Posterior vena cava (tissue), 2 donors: ENCODE data around the gene DNAJC1. TPM values are rescaled to one million over a fixed set of nuclear protein-coding genes. Genes with fewer than 3 reads are reported as not detected.
"Not testable (repeated sequence)": the region's sequence is repeated elsewhere in the genome, so short reads cannot be mapped to it uniquely, and the experiment has no call there.

Experiments
- DNase-seq: peaks from one replicate; pipeline ENCODE4 v3.0.0-alpha.2; 2020; ENCODE audit warnings: low spot score
- intact Hi-C, 2 donors: fragments of 100-400 bp; cut with DNase I; formaldehyde crosslinking; loops; one replicate each; pipeline versions ENCODE4 v1.14.1 to v1.14.2; 2022 to 2023
- total RNA-seq, 2 donors: library from RNA; stranded (reverse); fragmentation: NEBNext Ultra II Directional; extraction: Animal tissue kit (Norgen Biotek cat#: 25700); gene quantifications; one replicate each; pipeline ENCODE4 v1.2.1, GENCODE V29; 2021
- donor health status: DM: yes; HTN: yes; CAD: no.
- donor health status: DM: yes; HTN: yes; CAD: no.

The DNAJC1 gene
- total RNA-seq, 2 donors from 2014 or later: 24.4 to 26.4 TPM

- no peak for DNase-seq
- intact Hi-C loops: no loop called here
Observed at GRCh38 chr10:21721000-21721665, 282.4 kb downstream of the DNAJC1 start.

GRCh38 chr10:21720090-21720489 is 283.4 kb downstream of the DNAJC1 start:
- no peak for DNase-seq
- intact Hi-C loops: no loop called here

DNA sequence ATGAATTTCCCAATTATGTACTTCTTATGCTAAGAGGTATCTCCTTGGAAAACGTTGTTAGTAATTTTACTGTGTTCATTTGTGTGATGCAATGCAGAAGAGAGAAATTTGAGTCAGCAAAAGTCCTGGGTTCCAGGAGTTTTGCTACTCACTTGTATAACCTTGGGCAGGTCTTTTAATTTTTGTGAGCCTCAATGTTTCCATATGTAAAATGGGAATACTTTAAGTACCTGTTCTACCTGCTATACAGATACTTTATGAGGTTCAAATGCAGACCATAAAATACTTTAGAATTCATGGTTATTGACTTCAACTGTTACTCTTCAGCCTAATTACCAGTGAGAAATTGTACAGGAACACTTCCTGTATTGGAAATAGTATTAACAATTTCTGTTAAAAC is 284.0 kb downstream of the DNAJC1 start:
- no peak for DNase-seq
- intact Hi-C loops: no loop called here

DNA sequence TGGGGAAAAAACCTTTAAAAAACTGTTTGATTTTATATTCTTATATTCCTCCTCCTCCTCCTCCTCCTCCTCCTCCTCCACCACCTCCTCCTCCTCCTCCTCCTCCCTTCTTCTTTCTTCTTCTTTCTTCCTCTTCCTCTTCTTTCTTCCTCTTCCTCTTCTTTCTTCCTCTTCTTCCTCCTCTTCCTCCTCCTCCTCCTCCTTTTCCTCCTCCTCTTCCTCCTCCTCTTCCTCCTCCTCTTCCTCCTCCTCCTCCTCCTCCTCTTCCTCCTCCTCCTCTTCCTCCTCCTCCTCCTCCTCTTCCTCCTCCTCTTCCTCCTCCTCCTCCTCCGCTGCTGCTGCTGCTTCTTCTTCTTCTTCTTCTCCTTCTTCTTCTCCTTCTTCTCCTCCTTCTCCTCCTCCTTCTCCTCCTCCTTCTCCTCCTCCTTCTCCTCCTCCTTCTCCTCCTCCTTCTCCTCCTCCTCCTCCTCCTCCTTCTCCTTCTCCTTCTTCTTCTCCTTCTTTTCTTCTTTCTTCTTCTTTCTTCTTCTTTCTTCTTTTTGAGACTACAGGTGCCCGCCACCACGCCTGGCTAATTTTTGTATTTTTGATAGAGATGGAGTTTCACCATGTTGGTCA is 286.0 kb downstream of the DNAJC1 start:
- intact Hi-C loops, DNase-seq: not testable (repeated sequence)

DNA sequence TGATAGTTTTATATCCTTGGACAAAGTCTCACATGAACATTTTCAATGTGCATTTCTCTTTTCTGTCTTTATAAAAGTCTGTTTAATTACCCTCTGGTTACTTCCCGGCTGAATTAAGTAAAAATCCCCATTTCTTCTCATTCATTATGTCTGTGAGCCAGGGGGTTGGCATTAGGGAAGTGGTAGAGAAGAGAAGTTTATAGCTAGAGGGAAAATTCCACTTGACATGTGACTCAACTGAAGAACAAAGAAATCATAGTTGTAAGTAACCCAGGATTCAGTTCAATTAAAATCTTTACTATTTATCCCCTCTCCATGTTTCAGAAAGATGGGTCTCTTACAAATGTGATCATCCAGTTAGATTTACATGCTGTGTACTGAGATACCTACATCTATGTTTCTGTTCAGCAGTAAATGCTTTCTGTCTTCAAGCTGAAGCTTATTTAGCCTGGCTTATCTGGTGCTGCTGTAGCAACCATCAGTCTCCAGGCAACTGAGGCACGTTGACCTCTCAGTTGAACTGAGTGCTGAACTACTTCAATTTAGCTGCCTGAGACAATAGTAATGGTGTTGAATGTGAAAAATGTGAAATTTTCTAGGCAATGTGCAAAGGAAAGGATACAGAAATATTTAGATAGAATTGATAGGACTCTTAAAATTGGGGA is 287.9 kb downstream of the DNAJC1 start:
- intact Hi-C loops: no loop called here
- no peak for DNase-seq

- no peak for DNase-seq
Observed at GRCh38 chr10:21712975-21713374, 290.6 kb downstream of the DNAJC1 start.

DNA sequence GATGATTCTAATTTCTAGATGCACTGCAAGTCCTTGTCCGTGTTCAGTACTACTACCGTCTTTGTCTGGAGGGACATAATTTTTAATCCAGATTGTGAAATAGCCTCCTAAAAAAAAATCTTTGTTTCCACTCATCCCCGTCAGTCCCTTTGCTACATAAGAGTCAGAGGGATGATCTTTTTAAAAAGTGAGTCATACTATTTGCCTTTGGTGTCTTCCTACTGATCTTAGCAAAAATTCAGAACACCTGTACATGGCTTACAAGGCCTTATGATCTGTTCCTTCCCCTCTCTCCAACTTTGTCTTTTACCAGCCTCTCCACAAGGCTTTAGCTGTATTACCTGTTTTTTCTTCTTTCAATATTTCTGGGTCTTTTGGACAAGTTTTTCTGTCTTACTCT is 296.0 kb downstream of the DNAJC1 start:
- intact Hi-C loops: no loop called here
- DNase-seq: no peak

More at GRCh38 chr10:21712975-21713374, 290.6 kb downstream of the DNAJC1 start:
- intact Hi-C loops: no loop called here

Other genes starting within 250 kb of the DNAJC1 start
- not detected for gene EBLN1, start 214.3 kb upstream of the DNAJC1 start, total RNA-seq